Lower lobe of right lung (tissue), 2 donors: ENCODE data around the gene SMG9. TPM values are rescaled to one million over a fixed set of nuclear protein-coding genes. Genes with fewer than 3 reads are reported as not detected.

ENCODE experiments used
- ATAC-seq, 2 donors: fragments of 200-7000 bp; cut with Tn5 transposase; one replicate each; pipeline ENCODE4 v1.9.1; 2020 to 2022; ENCODE audit warnings: mild to moderate bottlenecking in 2 of 2, moderate library complexity in 2 of 2
- DNase-seq: peaks from one replicate; pipeline ENCODE4 v3.0.0-alpha.2; 2020
- H3K27ac ChIP-seq: fragments of 200-600 bp; one replicate; pipeline ENCODE4 v1.8.0; 2022
- H3K27me3 ChIP-seq: fragments of 200-600 bp; one replicate; pipeline ENCODE4 v1.8.0; 2022; ENCODE audit warnings: low read depth
- H3K36me3 ChIP-seq: fragments of 200-600 bp; one replicate; pipeline ENCODE4 v1.8.0; 2022; ENCODE audit warnings: mild to moderate bottlenecking
- H3K4me1 ChIP-seq: fragments of 200-600 bp; one replicate; pipeline ENCODE4 v1.8.0; 2022
- H3K4me3 ChIP-seq: fragments of 200-600 bp; one replicate; pipeline ENCODE4 v1.8.0; 2022; ENCODE audit warnings: mild to moderate bottlenecking
- H3K9me3 ChIP-seq: fragments of 200-600 bp; one replicate; pipeline ENCODE4 v1.8.0; 2022
- CTCF ChIP-seq: fragments of 200-600 bp; IDR thresholded peaks from one replicate; pipeline ENCODE4 v1.8.0; 2022; ENCODE audit warnings: antibody characterized with exemption, mild to moderate bottlenecking
- intact Hi-C: fragments of 100-400 bp; cut with DNase I; formaldehyde crosslinking; loops from one replicate; pipeline ENCODE4 v1.11.0; 2022
- long read RNA-seq: library from polyadenylated mRNA; unstranded; transcript quantifications from one replicate; pipeline ENCODE4 v2.0.0, GENCODE V29; 2021
- total RNA-seq: library from RNA; stranded (reverse); fragmentation: NEBNext Ultra II Directional; extraction: Animal tissue kit (Norgen Biotek cat#: 25700); gene quantifications from one replicate; pipeline ENCODE4 v1.2.1, GENCODE V29; 2021
- donor health status: DM: no; HTN: yes; CAD: no; lungs with severe emphysema.

The SMG9 gene
- total RNA-seq: 47.3 TPM
- long read RNA-seq, full-length matches to known transcripts: 6 of 18 reads
- long read RNA-seq, partial matches to known transcripts: 10 of 18 reads
- long read RNA-seq, other reads (novel, unspliced or antisense): 2 of 18 reads

GRCh38 chr19:43754503-43755255, at the start of gene SMG9:
TSS of gene SMG9 (minus strand) at chr19:43754962. CDS start at chr19:43750741, 4,221 bp downstream.
- peak within 1 kb of the TSS; percentile 99 for H3K27ac ChIP-seq
- H3K27me3 ChIP-seq: no peaks in the 10 kb centered on the region
- H3K9me3 ChIP-seq: no peaks in the 10 kb centered on the region
- peaks cover 19% of the 10 kb centered on the region for H3K36me3 ChIP-seq
- H3K4me1 ChIP-seq: peaks cover 47% of the 10 kb centered on the region
- ATAC-seq (peak; percentile 96), DNase-seq (peak; percentile 98)
- H3K4me3 ChIP-seq: peak within 1 kb of the TSS; percentile 72
- TF ChIP-seq CTCF: no peak
- intact Hi-C loops: no loop called here

DNA sequence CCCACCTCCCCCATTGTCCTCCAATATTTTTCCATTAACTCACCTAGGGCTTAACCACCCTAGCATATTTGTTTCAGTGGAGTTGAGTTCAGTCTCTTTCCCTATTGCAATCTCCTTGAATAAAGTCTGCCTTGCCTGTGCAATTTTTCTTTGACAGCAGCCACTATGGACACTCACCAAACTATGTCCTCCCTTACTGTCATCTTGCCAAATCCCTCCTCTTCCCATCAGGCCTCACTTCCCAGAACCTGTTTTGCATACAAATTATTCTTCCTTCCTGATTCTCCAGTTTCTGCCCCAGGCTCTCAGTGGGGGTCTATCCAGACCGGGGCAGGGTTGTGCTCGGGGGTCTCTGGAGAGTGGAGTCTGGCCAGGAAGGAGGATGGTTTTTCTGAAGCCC, 49.7 kb upstream of the SMG9 start:
- no peak for TF ChIP-seq CTCF
- DNase-seq: no peak
- Histone ChIP-seq H3K27me3 (no peaks in the 10 kb centered on the region), H3K9me3 (no peaks in the 10 kb centered on the region), H3K4me3 (no peak overlapping the region), H3K4me1 (no peaks in the 10 kb centered on the region), H3K36me3 (no peaks in the 10 kb centered on the region), H3K27ac (no peak overlapping the region)
- intact Hi-C loops: no loop called here
- ATAC-seq: no peak

- H3K4me1 ChIP-seq: peaks cover 7% of the 10 kb centered on the region
- no peak within 1 kb of the TSS for H3K27ac ChIP-seq
- no peak for TF ChIP-seq CTCF
- intact Hi-C loops: no loop called here
- DNase-seq (no peak), ATAC-seq (no peak)
- H3K36me3 ChIP-seq: no peaks in the 10 kb centered on the region
- no peaks in the 10 kb centered on the region for H3K9me3 ChIP-seq
- no peak within 1 kb of the TSS for H3K4me3 ChIP-seq
- H3K27me3 ChIP-seq: no peaks in the 10 kb centered on the region
Measured at GRCh38 chr19:43802216-43802951, 47.6 kb upstream of the SMG9 start, which contains the start of gene LYPD5. TSS of gene LYPD5 (minus strand) at chr19:43802447. CDS start at chr19:43802380, 67 bp downstream.

- ATAC-seq: no peak
- no peak for DNase-seq
- no peaks in the 10 kb centered on the region for H3K27me3 ChIP-seq
- H3K36me3 ChIP-seq: no peaks in the 10 kb centered on the region
- H3K27ac ChIP-seq: no peak overlapping the region
- peak overlapping the region; percentile 64 for H3K4me3 ChIP-seq
- H3K4me1 ChIP-seq: peaks cover 7% of the 10 kb centered on the region
- no peaks in the 10 kb centered on the region for H3K9me3 ChIP-seq
- intact Hi-C loops: no loop called here
- TF ChIP-seq CTCF: no peak
Measured at GRCh38 chr19:43799502-43800142, 44.9 kb upstream of the SMG9 start.

DNA sequence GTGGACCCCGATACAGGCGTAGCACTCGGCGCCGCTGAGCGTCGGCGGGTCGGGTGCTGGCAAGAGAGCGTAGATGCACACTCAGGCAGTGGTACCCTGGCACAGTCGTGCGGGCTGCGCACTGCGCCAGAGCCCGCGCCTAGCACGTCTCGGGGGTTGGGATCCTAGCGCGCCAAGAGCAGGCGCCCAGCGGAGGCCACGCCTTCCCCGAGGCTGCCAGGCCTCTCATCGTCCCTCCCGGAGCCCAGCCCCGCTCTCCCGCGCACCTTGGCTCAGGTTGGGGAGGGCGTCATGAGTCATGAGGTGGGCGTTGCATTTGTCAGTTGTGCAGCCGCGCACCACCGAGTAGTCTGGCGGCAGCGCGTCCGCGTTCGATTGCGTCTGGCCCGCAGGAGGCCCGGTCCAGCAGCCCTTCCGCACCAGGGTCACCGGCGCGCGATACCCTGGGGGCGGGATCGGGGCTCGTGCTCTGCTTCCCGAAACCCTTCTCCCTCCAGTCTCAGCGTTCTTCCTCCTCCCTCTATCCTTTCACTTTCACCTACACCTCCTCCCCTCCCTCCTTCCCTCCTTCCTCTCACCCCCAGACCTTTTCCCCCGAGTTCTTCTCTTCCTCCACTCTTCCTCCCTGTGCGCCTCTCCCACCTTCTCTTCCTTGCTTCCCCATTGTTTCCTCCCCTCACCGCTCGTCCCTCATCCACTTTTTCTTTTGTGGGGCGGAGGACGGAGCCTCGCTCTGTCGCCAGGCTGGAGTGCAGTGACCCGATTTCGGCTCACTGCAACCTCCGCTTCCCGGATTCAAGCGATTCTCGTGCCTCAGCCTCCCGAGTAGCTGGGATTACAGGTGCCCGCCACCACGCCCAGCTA, 44.0 kb upstream of the SMG9 start:
- Histone ChIP-seq H3K36me3 (no peaks in the 10 kb centered on the region), H3K9me3 (no peaks in the 10 kb centered on the region), H3K27me3 (no peaks in the 10 kb centered on the region), H3K4me1 (peaks cover 7% of the 10 kb centered on the region), H3K27ac (peak overlapping the region; percentile 1), H3K4me3 (peak overlapping the region; percentile 64)
- intact Hi-C loops: no loop called here
- no peak for TF ChIP-seq CTCF
- peak; percentile 71 for DNase-seq
- peak; percentile 76 to 92 for ATAC-seq
